Osteoblast (primary cell): ENCODE data around the gene LRP1. TPM values are rescaled to one million over a fixed set of nuclear protein-coding genes. Genes with fewer than 3 reads are reported as not detected.

Experiments used
- DNase-seq: peaks from one replicate; pipeline ENCODE4 v3.0.0; 2011; ENCODE audit warnings: low spot score, mixed read lengths; ENCODE audit not compliant: insufficient read length; ENCODE audit errors: missing footprints
- H2AFZ ChIP-seq: 2 replicates; pipeline ENCODE4 v1.6.0; 2011; ENCODE audit warnings: mild to moderate bottlenecking, low read length
- H3K27ac ChIP-seq: 2 replicates; pipeline ENCODE4 v1.5.1; 2011; ENCODE audit warnings: mild to moderate bottlenecking, low read depth, low read length, moderate library complexity
- H3K27me3 ChIP-seq: 2 replicates; pipeline ENCODE4 v1.6.0; 2012; ENCODE audit warnings: mild to moderate bottlenecking, control low read depth, inconsistent platforms, low read length, moderate library complexity; ENCODE audit not compliant: insufficient read depth
- H3K36me3 ChIP-seq: 2 replicates; pipeline ENCODE4 v1.5.1; 2011; ENCODE audit warnings: mild to moderate bottlenecking, low read length, control low read depth, moderate library complexity; ENCODE audit not compliant: insufficient read depth
- H3K4me1 ChIP-seq: 2 replicates; pipeline ENCODE4 v1.5.1; 2011; ENCODE audit warnings: mild to moderate bottlenecking, low read length, control low read depth, moderate library complexity; ENCODE audit not compliant: insufficient read depth
- H3K4me2 ChIP-seq: 2 replicates; pipeline ENCODE4 v1.6.0; 2011; ENCODE audit warnings: mild to moderate bottlenecking, low read length; ENCODE audit not compliant: insufficient read depth
- H3K4me3 ChIP-seq: fragments of 200-600 bp; sonication (generic); 3 replicates; pipeline ENCODE4 v1.5.1; 2012; ENCODE audit warnings: mild to moderate bottlenecking, low read length, inconsistent platforms; ENCODE audit not compliant: insufficient read depth
- H3K79me2 ChIP-seq: 2 replicates; pipeline ENCODE4 v1.6.0; 2012; ENCODE audit warnings: mild to moderate bottlenecking, low read length, control low read depth, inconsistent platforms; ENCODE audit not compliant: insufficient read depth
- H3K9me3 ChIP-seq: 2 replicates; pipeline ENCODE4 v1.5.1; 2011; ENCODE audit warnings: low read depth, low read length, control low read depth
- H4K20me1 ChIP-seq: 2 replicates; pipeline ENCODE4 v1.6.0; 2012; ENCODE audit warnings: mild to moderate bottlenecking, low read length, control low read depth; ENCODE audit not compliant: insufficient read depth
- total RNA-seq: library from RNA; depleted of rRNA; stranded (reverse); fragments of >200 nt; gene quantifications from 2 replicates; pipeline ENCODE4 v1.2.3, GENCODE V29; 2012
- TF ChIP-seq, protein P1 (sequence below): IDR thresholded peaks from 2 replicates; pipeline ENCODE4 v1.5.1; 2011; ENCODE audit warnings: mild to moderate bottlenecking, low read depth, low read length, moderate library complexity; ENCODE audit errors: extremely low read depth

Gene LRP1
- total RNA-seq, 1 donor, result 744 TPM

DNA sequence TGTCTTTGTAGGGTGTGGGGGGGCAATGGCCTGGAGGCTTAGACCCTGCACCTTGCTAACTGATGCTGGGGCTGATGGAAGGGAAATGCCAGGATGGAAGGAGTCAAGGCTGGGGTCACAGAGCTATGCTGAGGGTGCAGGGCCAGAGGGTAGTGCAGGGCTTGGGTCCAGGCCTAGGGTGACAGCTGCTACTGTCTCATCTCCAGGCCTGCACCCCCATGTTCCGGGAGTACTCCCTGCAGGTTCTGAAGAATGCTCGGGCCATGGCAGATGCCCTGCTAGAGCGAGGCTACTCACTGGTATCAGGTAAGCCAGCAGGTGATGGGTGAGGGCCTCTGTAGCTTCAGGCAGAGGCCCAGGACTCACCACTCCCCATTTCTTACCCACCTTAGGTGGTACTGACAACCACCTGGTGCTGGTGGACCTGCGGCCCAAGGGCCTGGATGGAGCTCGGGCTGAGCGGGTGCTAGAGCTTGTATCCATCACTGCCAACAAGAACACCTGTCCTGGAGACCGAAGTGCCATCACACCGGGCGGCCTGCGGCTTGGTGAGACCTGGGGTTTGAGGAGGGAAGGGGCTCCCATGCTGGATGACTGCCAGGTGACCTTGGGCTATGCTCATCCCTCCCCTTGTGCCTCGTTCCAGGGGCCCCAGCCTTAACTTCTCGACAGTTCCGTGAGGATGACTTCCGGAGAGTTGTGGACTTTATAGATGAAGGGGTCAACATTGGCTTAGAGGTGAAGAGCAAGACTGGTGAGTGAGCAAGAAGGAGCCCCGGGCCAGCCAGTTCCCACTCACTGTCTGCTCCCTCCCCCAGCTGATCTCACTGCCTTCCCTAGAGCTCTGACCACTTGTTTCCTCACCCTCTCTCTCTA lies 105.3 kb downstream of the LRP1 start:
- no peak overlapping the region for H3K4me3 ChIP-seq
- TF ChIP-seq, protein P1, sequence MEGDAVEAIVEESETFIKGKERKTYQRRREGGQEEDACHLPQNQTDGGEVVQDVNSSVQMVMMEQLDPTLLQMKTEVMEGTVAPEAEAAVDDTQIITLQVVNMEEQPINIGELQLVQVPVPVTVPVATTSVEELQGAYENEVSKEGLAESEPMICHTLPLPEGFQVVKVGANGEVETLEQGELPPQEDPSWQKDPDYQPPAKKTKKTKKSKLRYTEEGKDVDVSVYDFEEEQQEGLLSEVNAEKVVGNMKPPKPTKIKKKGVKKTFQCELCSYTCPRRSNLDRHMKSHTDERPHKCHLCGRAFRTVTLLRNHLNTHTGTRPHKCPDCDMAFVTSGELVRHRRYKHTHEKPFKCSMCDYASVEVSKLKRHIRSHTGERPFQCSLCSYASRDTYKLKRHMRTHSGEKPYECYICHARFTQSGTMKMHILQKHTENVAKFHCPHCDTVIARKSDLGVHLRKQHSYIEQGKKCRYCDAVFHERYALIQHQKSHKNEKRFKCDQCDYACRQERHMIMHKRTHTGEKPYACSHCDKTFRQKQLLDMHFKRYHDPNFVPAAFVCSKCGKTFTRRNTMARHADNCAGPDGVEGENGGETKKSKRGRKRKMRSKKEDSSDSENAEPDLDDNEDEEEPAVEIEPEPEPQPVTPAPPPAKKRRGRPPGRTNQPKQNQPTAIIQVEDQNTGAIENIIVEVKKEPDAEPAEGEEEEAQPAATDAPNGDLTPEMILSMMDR, result no peak
- peak overlapping the region; percentile 72 for H3K27ac ChIP-seq
- H3K27me3 ChIP-seq, result peaks cover 10% of the 10 kb centered on the region
- peaks cover 38% of the 10 kb centered on the region for H3K79me2 ChIP-seq
- peaks cover 37% of the 10 kb centered on the region for H3K36me3 ChIP-seq
- no peaks in the 10 kb centered on the region for H3K9me3 ChIP-seq
- no peak overlapping the region for H3K4me2 ChIP-seq
- peaks cover 45% of the 10 kb centered on the region for H4K20me1 ChIP-seq
- no peak overlapping the region for H2AFZ ChIP-seq
- H3K4me1 ChIP-seq, result peaks cover 50% of the 10 kb centered on the region
- peak; percentile 94 for DNase-seq

DNA sequence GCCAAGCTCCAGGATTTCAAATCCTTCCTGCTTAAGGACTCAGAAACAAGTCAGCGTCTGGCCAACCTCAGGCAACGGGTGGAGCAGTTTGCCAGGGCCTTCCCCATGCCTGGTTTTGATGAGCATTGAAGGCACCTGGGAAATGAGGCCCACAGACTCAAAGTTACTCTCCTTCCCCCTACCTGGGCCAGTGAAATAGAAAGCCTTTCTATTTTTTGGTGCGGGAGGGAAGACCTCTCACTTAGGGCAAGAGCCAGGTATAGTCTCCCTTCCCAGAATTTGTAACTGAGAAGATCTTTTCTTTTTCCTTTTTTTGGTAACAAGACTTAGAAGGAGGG lies 105.9 kb downstream of the LRP1 start:
- H3K79me2 ChIP-seq, result peaks cover 38% of the 10 kb centered on the region
- no peak overlapping the region for H3K4me3 ChIP-seq
- peak overlapping the region; percentile 72 for H3K27ac ChIP-seq
- H2AFZ ChIP-seq, result no peak overlapping the region
- peaks cover 47% of the 10 kb centered on the region for H3K4me1 ChIP-seq
- TF ChIP-seq, protein P1, result no peak
- H3K9me3 ChIP-seq, result no peaks in the 10 kb centered on the region
- H3K4me2 ChIP-seq, result no peak overlapping the region
- H3K36me3 ChIP-seq, result peaks cover 37% of the 10 kb centered on the region
- no peak for DNase-seq
- H3K27me3 ChIP-seq, result peaks cover 14% of the 10 kb centered on the region
- peaks cover 45% of the 10 kb centered on the region for H4K20me1 ChIP-seq

DNA sequence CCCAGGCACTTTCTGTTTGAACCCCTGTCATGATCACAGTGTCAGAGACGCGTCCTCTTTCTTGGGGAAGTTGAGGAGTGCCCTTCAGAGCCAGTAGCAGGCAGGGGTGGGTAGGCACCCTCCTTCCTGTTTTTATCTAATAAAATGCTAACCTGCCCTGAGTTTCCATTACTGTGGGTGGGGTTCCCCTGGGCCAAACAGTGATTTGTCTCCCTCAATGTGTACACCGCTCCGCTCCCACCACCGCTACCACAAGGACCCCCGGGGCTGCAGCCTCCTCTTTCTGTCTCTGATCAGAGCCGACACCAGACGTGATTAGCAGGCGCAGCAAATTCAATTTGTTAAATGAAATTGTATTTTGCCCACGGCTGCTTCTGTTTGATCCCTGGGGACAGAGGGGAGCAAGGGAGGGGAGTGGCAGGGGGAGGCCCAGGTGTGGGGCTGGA lies 106.3 kb downstream of the LRP1 start:
- Histone ChIP-seq H3K27ac (peak overlapping the region; percentile 72), H3K4me3 (no peak overlapping the region), H3K36me3 (peaks cover 37% of the 10 kb centered on the region), H3K4me1 (peaks cover 49% of the 10 kb centered on the region), H3K79me2 (peaks cover 37% of the 10 kb centered on the region), H4K20me1 (peaks cover 45% of the 10 kb centered on the region), H3K9me3 (no peaks in the 10 kb centered on the region), H3K4me2 (no peak overlapping the region), H3K27me3 (peaks cover 14% of the 10 kb centered on the region), H2AFZ (no peak overlapping the region)
- peak; percentile 82 for DNase-seq
- TF ChIP-seq, protein P1, result no peak

DNA sequence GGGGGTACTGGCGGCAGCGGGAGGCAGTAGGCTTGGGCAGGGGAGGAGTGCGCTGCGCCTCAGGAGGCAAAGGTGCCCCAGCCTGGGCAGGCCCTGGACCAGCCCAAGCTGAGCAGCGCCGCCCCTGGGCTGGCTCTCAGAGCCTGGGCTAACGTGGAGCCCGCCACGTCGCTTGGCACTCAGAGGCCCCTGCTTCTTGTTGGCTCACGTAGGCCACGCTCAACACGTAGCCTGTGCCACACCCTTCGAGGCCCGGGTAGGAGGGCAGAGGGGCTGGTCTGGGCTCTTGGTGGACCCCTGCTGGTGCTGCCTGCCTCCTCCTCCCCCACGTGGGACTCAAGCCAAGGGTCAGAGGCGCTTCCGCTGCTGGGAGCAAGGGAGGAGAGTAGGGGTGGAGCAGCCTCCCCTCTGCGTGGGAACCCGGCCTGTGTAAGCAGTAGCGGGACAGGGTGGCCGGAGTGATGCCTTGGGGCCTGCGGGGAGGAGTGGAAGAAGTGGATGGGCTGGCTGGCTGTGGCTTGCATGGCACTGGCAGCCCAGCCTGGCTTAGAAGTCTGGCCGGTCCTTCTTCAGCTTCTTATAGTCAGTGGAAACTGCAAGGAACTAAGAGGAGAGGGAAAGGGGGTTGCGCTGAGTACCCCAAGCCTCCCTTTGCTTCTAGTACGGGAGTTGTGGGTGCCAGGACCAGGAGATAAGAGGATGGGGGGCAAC lies 106.9 kb downstream of the LRP1 start:
- no peak overlapping the region for H3K4me2 ChIP-seq
- H2AFZ ChIP-seq, result no peak overlapping the region

More for the DNA sequence above, 106.9 kb downstream of the LRP1 start:
- Histone ChIP-seq H3K9me3 (no peaks in the 10 kb centered on the region), H3K79me2 (peaks cover 31% of the 10 kb centered on the region), H3K36me3 (peaks cover 37% of the 10 kb centered on the region), H3K27ac (peak overlapping the region; percentile 72), H3K4me1 (peaks cover 55% of the 10 kb centered on the region), H3K27me3 (peaks cover 14% of the 10 kb centered on the region), H4K20me1 (peaks cover 45% of the 10 kb centered on the region), H3K4me3 (no peak overlapping the region)
- TF ChIP-seq, protein P1, result no peak
- peak; percentile 90 for DNase-seq
